Neural cell (in vitro differentiated cells): ENCODE measurements around the gene TRERF1. TPM values are rescaled to one million over a fixed set of nuclear protein-coding genes. Genes with fewer than 3 reads are reported as not detected.
A peak's percentile ranks its signal among the peaks of the same experiment; 100 is the strongest.

ENCODE experiments used
- H2AFZ ChIP-seq: fragments of 200-600, 300-800 bp; sonication (generic), shearing (Covaris generic); 2 replicates; pipeline ENCODE4 v1.6.0; 2014; ENCODE audit warnings: low read depth, mild to moderate bottlenecking, antibody characterized with exemption, low read length, moderate library complexity
- H3F3A ChIP-seq: fragments of 200-600 bp; shearing (Covaris generic); 2 replicates; pipeline ENCODE4 v1.6.1; 2016; ENCODE audit warnings: mild to moderate bottlenecking, moderate library complexity, mixed read lengths, antibody characterized with exemption, low read length; ENCODE audit not compliant: insufficient read depth, poor library complexity, severe bottlenecking
- H3K27ac ChIP-seq: fragments of 200-600, 300-800 bp; sonication (generic), shearing (Covaris generic); 2 replicates; pipeline ENCODE4 v1.5.1; 2014; ENCODE audit warnings: mild to moderate bottlenecking, low read length, moderate library complexity
- H3K27me3 ChIP-seq: fragments of 300-800, 200-600 bp; sonication (generic), shearing (Covaris generic); 2 replicates; pipeline ENCODE4 v1.6.0; 2014; ENCODE audit warnings: mild to moderate bottlenecking, low read depth, low read length, moderate library complexity; ENCODE audit not compliant: insufficient read depth
- H3K36me3 ChIP-seq: fragments of 300-800, 200-600 bp; sonication (generic), shearing (Covaris generic); 2 replicates; pipeline ENCODE4 v1.5.1; 2014; ENCODE audit warnings: mild to moderate bottlenecking, antibody characterized with exemption, low read length, moderate library complexity; ENCODE audit not compliant: insufficient read depth
- H3K4me2 ChIP-seq: fragments of 300-800, 200-600 bp; sonication (generic), shearing (Covaris generic); 2 replicates; pipeline ENCODE4 v1.6.0; 2014; ENCODE audit warnings: mild to moderate bottlenecking, low read length
- H3K4me3 ChIP-seq: fragments of 300-800, 200-600 bp; sonication (generic), shearing (Covaris generic); 2 replicates; pipeline ENCODE4 v1.5.1; 2014; ENCODE audit warnings: mild to moderate bottlenecking, low read length, moderate library complexity
- H3K79me2 ChIP-seq: fragments of 200-600 bp; shearing (Covaris generic); replicated peaks from 2 replicates; pipeline ENCODE4 v1.6.0; 2014; ENCODE audit warnings: mild to moderate bottlenecking, low read length, moderate library complexity; ENCODE audit not compliant: insufficient read depth
- H3K9ac ChIP-seq: fragments of 300-800, 200-600 bp; sonication (generic), shearing (Covaris generic); 2 replicates; pipeline ENCODE4 v1.6.1; 2016; ENCODE audit warnings: mild to moderate bottlenecking, low read length, mixed read lengths
- H3K9me2 ChIP-seq: fragments of 200-600 bp; shearing (Covaris generic); 2 replicates; pipeline ENCODE4 v1.6.1; 2016; ENCODE audit warnings: mild to moderate bottlenecking, low read length, mixed read lengths; ENCODE audit not compliant: insufficient read depth
- H3K9me3 ChIP-seq: fragments of 200-600, 300-800 bp; sonication (generic), shearing (Covaris generic); 2 replicates; pipeline ENCODE4 v1.6.1; 2016; ENCODE audit warnings: mild to moderate bottlenecking, mixed run types, low read length, moderate library complexity, mixed read lengths
- H4K20me1 ChIP-seq: fragments of 200-600 bp; shearing (Covaris generic); 2 replicates; pipeline ENCODE4 v1.6.1; 2016; ENCODE audit warnings: mild to moderate bottlenecking, mixed run types; ENCODE audit not compliant: insufficient read depth
- EP300 ChIP-seq: fragments of 450-650 bp; conservative IDR thresholded peaks from 2 replicates; pipeline ENCODE4 v1.6.1; 2014; ENCODE audit warnings: antibody characterized with exemption, mild to moderate bottlenecking, moderate library complexity; ENCODE audit not compliant: poor library complexity, severe bottlenecking
- EZH2 ChIP-seq: fragments of 200-600, 300-800 bp; shearing (Covaris generic), sonication (generic); IDR thresholded peaks from 2 replicates; pipeline ENCODE4 v1.6.1; 2014; ENCODE audit warnings: antibody characterized with exemption, low read length, borderline replicate concordance, mild to moderate bottlenecking; ENCODE audit not compliant: insufficient read depth, poor library complexity, severe bottlenecking
- MXI1 ChIP-seq: fragments of 450-650 bp; conservative IDR thresholded peaks from 2 replicates; pipeline ENCODE4 v1.6.1; 2014; ENCODE audit warnings: antibody characterized with exemption, mild to moderate bottlenecking; ENCODE audit not compliant: poor library complexity, severe bottlenecking
- POLR2AphosphoS5 ChIP-seq: IDR thresholded peaks from 2 replicates; pipeline ENCODE4 v1.6.1; 2012
- RAD21 ChIP-seq: fragments of 450-650 bp; conservative IDR thresholded peaks from 2 replicates; pipeline ENCODE4 v1.6.1; 2014; ENCODE audit warnings: antibody characterized with exemption, mild to moderate bottlenecking, moderate library complexity
- SMC3 ChIP-seq: fragments of 450-650 bp; conservative IDR thresholded peaks from 2 replicates; pipeline ENCODE4 v1.6.1; 2014; ENCODE audit warnings: antibody characterized with exemption, mild to moderate bottlenecking, moderate library complexity; ENCODE audit not compliant: poor library complexity
- TAF1 ChIP-seq: IDR thresholded peaks from 2 replicates; pipeline ENCODE4 v1.6.1; 2012; ENCODE audit warnings: low read depth
- polyA plus RNA-seq: library from polyadenylated mRNA; depleted of rRNA; stranded (reverse); fragments of >200 nt; gene quantifications from 2 replicates; pipeline ENCODE4 v1.2.3, GENCODE V29; 2014
- TF ChIP-seq, protein P1 (sequence below): IDR thresholded peaks from 2 replicates; pipeline ENCODE4 v1.6.1; 2012; ENCODE audit warnings: borderline replicate concordance
- TF ChIP-seq, protein P2 (sequence below): fragments of 450-650 bp; IDR thresholded peaks from 2 replicates; pipeline ENCODE4 v1.5.1; 2014; ENCODE audit warnings: antibody characterized with exemption, mild to moderate bottlenecking, moderate library complexity; ENCODE audit not compliant: poor library complexity, severe bottlenecking

TRERF1 gene
- polyA plus RNA-seq, 1 donor from 2014 or later: 4.5 TPM

DNA sequence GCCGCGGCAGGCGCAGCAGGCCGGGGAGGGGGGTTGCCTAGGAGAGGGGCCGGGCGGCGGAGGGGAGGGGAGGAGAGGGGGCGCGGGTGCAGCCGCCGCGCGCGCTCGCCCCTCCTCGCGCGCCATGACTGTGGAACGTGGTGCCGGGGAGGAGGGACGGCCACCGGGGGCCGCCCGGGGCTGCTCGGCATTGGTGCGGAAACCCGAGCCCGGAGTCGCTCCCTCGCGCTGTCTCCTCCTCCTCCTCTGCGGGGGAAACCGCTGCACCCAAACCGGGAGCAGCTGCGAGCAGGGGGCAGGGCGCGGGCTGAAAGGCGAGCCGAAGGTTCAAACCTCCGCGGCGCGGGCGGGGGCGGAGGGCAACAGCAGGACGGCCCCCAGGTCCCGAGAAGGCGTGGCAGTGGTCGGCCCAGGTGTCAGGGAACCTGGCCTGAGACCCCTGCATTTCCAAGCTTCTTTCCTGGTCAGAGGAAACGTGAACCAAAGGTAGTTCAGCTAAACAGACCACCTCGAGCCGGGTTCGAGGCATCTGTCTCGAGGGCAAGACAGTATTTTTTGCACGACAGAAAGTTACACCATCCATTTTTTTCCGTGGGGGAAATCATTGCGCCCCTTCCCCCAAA is 1.4 kb upstream of the TRERF1 start:
- Histone ChIP-seq H3F3A (peaks cover 16% of the 10 kb centered on the region), H4K20me1 (no peaks in the 10 kb centered on the region), H3K9me3 (no peaks in the 10 kb centered on the region), H3K36me3 (no peaks in the 10 kb centered on the region), H3K9me2 (no peaks in the 10 kb centered on the region), H2AFZ (peak overlapping the region; percentile 75), H3K27me3 (no peaks in the 10 kb centered on the region), H3K4me2 (peak overlapping the region; percentile 69), H3K4me3 (peak overlapping the region; percentile 94), H3K79me2 (peaks cover 21% of the 10 kb centered on the region), H3K9ac (peak overlapping the region; percentile 100), H3K27ac (peak overlapping the region; percentile 100)
- TF ChIP-seq, protein P1, sequence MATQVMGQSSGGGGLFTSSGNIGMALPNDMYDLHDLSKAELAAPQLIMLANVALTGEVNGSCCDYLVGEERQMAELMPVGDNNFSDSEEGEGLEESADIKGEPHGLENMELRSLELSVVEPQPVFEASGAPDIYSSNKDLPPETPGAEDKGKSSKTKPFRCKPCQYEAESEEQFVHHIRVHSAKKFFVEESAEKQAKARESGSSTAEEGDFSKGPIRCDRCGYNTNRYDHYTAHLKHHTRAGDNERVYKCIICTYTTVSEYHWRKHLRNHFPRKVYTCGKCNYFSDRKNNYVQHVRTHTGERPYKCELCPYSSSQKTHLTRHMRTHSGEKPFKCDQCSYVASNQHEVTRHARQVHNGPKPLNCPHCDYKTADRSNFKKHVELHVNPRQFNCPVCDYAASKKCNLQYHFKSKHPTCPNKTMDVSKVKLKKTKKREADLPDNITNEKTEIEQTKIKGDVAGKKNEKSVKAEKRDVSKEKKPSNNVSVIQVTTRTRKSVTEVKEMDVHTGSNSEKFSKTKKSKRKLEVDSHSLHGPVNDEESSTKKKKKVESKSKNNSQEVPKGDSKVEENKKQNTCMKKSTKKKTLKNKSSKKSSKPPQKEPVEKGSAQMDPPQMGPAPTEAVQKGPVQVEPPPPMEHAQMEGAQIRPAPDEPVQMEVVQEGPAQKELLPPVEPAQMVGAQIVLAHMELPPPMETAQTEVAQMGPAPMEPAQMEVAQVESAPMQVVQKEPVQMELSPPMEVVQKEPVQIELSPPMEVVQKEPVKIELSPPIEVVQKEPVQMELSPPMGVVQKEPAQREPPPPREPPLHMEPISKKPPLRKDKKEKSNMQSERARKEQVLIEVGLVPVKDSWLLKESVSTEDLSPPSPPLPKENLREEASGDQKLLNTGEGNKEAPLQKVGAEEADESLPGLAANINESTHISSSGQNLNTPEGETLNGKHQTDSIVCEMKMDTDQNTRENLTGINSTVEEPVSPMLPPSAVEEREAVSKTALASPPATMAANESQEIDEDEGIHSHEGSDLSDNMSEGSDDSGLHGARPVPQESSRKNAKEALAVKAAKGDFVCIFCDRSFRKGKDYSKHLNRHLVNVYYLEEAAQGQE: peak; percentile 5
- TF ChIP-seq EP300 (peak; percentile 12), SMC3 (no peak), EZH2 (no peak), TAF1 (no peak), MXI1 (peak; percentile 39), POLR2AphosphoS5 (peak; percentile 75)

DNA sequence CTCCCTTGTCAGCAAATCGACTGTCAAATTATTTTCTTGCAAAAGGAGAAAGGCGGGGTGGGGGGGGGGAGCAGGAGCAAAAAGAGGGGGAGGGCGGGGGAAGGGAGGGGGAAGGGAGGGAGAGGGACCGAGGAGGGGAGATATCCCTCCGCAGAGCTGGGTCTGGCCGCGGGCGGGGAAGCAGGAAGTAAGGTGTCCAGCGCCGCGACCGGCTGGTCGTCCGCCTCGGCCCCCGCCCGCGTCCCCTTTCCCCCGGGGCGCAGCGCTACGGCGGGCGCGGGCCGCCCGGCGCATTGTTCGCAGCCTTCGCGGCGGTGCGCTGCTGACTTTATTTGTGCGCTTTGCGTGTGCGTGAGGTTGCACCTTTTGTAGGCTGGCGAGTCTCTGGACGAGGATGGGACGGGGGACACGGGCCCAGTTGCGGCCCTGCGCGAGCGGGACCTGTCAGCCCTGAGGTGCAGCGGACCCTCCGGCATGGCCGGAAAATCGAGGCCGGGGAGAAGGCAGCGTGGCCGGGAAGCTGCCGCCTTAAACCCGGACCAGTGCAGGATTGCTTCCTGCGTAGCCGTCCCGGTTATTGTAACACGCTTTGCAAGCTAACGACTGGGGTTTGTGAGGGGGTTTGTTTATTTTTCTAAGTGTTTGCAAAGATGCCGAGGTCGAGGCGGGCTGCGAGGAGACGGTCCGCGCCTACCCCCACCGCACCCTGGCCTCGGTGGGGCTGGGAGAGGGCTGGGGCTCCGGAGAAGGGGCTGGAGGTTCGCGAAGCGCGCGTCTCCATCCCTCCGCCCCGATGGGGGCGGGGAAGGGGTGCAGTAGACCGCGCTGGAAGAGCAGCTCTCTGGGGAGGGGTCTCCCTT is 675 bp upstream of the TRERF1 start:
- TF ChIP-seq, protein P2, sequence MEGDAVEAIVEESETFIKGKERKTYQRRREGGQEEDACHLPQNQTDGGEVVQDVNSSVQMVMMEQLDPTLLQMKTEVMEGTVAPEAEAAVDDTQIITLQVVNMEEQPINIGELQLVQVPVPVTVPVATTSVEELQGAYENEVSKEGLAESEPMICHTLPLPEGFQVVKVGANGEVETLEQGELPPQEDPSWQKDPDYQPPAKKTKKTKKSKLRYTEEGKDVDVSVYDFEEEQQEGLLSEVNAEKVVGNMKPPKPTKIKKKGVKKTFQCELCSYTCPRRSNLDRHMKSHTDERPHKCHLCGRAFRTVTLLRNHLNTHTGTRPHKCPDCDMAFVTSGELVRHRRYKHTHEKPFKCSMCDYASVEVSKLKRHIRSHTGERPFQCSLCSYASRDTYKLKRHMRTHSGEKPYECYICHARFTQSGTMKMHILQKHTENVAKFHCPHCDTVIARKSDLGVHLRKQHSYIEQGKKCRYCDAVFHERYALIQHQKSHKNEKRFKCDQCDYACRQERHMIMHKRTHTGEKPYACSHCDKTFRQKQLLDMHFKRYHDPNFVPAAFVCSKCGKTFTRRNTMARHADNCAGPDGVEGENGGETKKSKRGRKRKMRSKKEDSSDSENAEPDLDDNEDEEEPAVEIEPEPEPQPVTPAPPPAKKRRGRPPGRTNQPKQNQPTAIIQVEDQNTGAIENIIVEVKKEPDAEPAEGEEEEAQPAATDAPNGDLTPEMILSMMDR: no peak
- TF ChIP-seq SMC3 (peak; percentile 37), TAF1 (peak; percentile 79), POLR2AphosphoS5 (peak; percentile 89), RAD21 (no peak), EZH2 (no peak), EP300 (no peak), MXI1 (no peak)
- TF ChIP-seq, protein P1: peak; percentile 34
- H3K79me2 ChIP-seq: peaks cover 28% of the 10 kb centered on the region
- H2AFZ ChIP-seq: peak overlapping the region; percentile 74
- H3K4me3 ChIP-seq: peak overlapping the region; percentile 94
- H3K36me3 ChIP-seq: no peaks in the 10 kb centered on the region
- H3K4me2 ChIP-seq: peak overlapping the region; percentile 85
- peak overlapping the region; percentile 100 for H3K9ac ChIP-seq
- H3K27me3 ChIP-seq: no peaks in the 10 kb centered on the region
- H4K20me1 ChIP-seq: no peaks in the 10 kb centered on the region
- no peaks in the 10 kb centered on the region for H3K9me3 ChIP-seq
- H3K27ac ChIP-seq: peak overlapping the region; percentile 100
- H3K9me2 ChIP-seq: no peaks in the 10 kb centered on the region
- H3F3A ChIP-seq: peaks cover 16% of the 10 kb centered on the region
